ENCODE results near the gene TMTC2.

Gene TMTC2

DNA sequence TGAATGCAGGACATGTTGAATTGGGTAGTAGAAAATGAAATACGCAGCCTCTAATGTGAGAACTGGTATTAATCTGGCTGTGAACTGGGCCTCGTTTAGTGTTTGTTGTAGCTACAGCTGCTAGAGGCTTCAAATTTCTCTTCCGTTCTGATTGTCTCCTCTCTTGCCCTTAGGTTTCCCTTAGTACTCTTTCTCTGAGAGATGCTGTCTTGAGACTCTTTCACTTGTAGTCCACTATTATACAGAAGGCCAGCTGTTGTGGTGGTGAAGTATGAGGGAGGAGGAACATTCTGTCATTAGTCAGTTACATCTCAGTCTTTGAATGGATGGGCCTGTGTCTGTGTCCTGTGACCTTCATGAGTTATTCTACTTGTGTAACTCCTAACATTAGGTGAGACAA, 322.0 kb downstream of the TMTC2 start:
- TF ChIP-seq, protein P1, sequence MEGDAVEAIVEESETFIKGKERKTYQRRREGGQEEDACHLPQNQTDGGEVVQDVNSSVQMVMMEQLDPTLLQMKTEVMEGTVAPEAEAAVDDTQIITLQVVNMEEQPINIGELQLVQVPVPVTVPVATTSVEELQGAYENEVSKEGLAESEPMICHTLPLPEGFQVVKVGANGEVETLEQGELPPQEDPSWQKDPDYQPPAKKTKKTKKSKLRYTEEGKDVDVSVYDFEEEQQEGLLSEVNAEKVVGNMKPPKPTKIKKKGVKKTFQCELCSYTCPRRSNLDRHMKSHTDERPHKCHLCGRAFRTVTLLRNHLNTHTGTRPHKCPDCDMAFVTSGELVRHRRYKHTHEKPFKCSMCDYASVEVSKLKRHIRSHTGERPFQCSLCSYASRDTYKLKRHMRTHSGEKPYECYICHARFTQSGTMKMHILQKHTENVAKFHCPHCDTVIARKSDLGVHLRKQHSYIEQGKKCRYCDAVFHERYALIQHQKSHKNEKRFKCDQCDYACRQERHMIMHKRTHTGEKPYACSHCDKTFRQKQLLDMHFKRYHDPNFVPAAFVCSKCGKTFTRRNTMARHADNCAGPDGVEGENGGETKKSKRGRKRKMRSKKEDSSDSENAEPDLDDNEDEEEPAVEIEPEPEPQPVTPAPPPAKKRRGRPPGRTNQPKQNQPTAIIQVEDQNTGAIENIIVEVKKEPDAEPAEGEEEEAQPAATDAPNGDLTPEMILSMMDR (IDR thresholded peaks at IDR 0.05; ENCODE audit: low read depth, low read length) = no peak
- Histone ChIP-seq H3K36me3 (no peaks in the 10 kb centered on the region), H3K27ac (no peak overlapping the region), H3K9me3 (ENCODE audit: severe bottlenecking) (peaks cover 3% of the 10 kb centered on the region), H3K27me3 (ENCODE audit: insufficient read depth, low read depth, severe bottlenecking) (no peaks in the 10 kb centered on the region), H3K4me3 (ENCODE audit: low read depth, low read length) (no peak overlapping the region)
- no peak for DNase-seq

DNA sequence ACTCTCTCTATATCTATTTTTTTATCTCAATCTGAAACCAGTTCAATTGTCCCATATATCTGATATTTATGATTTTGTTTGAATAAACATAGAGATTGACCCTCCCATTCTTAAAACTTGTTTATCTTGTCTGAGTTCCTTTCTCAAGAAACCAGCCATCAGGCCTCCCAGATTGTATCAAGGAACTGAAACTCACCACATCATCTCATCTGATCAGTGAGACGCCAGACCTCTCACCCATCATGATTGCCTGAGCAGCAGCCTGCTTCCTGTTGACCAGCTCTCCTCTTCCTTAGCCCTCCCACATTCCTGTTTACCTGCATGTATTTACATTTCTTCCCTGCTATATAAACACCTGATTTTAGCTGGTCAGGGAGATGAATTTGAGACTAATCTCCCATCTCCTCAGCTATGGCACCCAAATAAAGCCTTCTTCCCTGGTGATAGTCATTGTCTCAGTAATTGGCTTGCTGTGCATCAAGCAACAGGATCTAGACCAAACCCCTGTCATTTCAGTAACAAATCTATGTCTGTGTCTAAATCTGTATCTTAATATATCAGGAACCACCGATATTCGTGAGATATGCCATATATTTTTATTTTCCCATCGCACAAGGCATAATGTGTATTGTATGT, 323.6 kb downstream of the TMTC2 start:
- TF ChIP-seq, protein P1 (IDR thresholded peaks at IDR 0.05; ENCODE audit: low read depth, low read length) = no peak
- no peak overlapping the region for H3K27ac ChIP-seq
- DNase-seq = no peak

DNA sequence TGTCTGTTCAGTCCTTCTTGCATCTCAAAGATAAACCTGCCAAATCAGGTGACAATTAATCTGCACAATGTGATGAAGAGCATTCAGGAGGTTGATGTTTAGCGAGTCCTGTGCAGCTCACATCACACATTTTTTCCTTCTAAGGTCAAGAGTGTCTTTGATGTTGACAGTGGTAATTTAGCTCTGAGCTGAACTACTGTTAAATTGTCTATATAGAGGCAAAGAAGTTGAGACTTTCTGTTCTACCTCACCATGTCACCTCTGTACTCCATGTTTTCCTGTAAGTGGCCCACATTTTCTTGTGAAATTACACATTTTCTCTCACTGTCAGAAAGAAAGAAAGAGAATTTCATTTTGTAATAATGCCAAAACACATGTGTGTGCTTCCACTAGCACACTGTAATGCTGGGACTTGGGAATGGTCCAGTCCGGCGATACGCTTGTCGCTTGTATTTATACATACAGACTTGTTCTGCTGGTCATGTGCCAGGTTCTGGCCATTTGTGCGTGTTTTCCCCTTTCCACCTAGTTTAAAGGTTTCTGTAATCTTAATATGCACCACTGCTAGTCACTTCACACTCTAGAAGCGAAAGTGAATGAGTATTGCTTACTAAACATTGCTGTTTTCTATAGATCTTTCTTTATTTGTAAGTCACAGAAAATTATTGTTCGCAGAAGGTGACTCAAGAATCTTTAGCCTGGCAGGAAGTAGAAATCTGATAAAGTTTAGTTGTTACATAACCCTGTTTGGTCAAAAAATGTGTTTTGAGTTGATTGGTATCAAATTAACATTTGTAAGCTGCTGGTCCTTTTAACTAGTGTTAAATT, 328.9 kb downstream of the TMTC2 start:
- TF ChIP-seq, protein P1 (IDR thresholded peaks at IDR 0.05; ENCODE audit: low read depth, low read length) = no peak
- Histone ChIP-seq H3K36me3 (no peaks in the 10 kb centered on the region), H3K9me3 (ENCODE audit: severe bottlenecking) (no peaks in the 10 kb centered on the region), H3K27ac (no peak overlapping the region), H3K4me3 (ENCODE audit: low read depth, low read length) (no peak overlapping the region), H3K27me3 (ENCODE audit: insufficient read depth, low read depth, severe bottlenecking) (no peaks in the 10 kb centered on the region)
- DNase-seq = no peak

More for the DNA sequence above, 323.6 kb downstream of the TMTC2 start:
- Histone ChIP-seq H3K9me3 (ENCODE audit: severe bottlenecking) (peaks cover 3% of the 10 kb centered on the region), H3K27me3 (ENCODE audit: insufficient read depth, low read depth, severe bottlenecking) (no peaks in the 10 kb centered on the region), H3K4me3 (ENCODE audit: low read depth, low read length) (no peak overlapping the region), H3K36me3 (no peaks in the 10 kb centered on the region)

DNA sequence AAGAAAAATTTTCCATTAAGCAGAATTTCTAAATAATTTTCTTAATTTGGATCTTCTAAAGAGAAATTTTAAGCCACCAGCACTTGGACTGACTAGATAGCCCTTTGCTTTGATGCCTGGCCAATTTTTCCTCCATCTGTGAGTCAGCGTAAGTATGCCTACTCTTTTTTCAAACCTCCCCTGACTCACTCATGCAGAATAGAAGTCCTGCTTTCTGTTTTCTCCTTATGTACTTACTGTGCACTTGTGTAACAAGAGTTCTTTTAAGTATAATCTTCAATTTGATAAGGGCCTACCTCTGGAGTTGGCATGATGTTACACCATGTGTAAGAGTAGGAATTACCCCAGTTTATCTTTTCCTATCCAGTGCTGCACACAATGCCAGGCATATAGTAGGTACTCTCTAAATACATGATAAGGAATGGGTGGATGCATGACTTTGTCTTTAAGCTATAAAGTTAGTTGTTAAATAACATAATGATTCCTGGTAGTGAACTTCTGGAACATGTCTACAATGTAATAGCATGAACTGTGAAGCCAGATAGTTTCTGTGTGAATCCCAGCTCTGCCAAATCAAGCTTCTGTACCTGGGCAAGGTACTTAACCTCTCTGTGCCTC, 329.6 kb downstream of the TMTC2 start:
- no peak overlapping the region for H3K27ac ChIP-seq
- H3K9me3 ChIP-seq (ENCODE audit: severe bottlenecking) = no peaks in the 10 kb centered on the region
- TF ChIP-seq, protein P1 (IDR thresholded peaks at IDR 0.05; ENCODE audit: low read depth, low read length) = no peak
- H3K27me3 ChIP-seq (ENCODE audit: insufficient read depth, low read depth, severe bottlenecking) = no peaks in the 10 kb centered on the region
- no peak overlapping the region for H3K4me3 ChIP-seq (ENCODE audit: low read depth, low read length)
- no peaks in the 10 kb centered on the region for H3K36me3 ChIP-seq
- no peak for DNase-seq

DNA sequence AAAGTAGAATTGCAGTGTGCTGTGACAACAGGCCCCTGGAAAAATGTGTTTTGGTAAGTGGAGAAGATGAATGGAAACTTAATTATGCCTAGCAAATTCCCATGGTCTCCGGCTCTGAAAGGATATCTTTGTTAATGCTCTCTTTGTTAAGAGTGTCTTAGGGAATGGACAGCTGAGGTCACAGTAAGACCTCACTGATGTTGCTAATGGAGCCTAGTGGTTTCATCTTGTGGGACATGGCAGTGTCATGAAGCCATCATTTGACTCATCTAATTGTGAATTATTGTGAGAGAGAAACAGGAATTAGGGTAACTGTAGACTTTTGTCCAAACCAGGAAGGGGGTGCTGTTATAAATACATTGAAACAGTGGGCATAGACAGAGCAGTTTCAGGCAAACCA, 330.3 kb downstream of the TMTC2 start:
- Histone ChIP-seq H3K9me3 (ENCODE audit: severe bottlenecking) (no peaks in the 10 kb centered on the region), H3K36me3 (no peaks in the 10 kb centered on the region)

More for the DNA sequence above, 330.3 kb downstream of the TMTC2 start:
- no peak for DNase-seq
- H3K27ac ChIP-seq = no peak overlapping the region
- TF ChIP-seq, protein P1 (IDR thresholded peaks at IDR 0.05; ENCODE audit: low read depth, low read length) = no peak
- H3K27me3 ChIP-seq (ENCODE audit: insufficient read depth, low read depth, severe bottlenecking) = no peaks in the 10 kb centered on the region
- H3K4me3 ChIP-seq (ENCODE audit: low read depth, low read length) = no peak overlapping the region

All from WERI-Rb-1 (cell line).